ENCODE data around the gene SLC9B1.

GRCh38 chr4:103052779-103053178 is 33.3 kb upstream of the SLC9B1 start:
- TF ChIP-seq, protein P1, sequence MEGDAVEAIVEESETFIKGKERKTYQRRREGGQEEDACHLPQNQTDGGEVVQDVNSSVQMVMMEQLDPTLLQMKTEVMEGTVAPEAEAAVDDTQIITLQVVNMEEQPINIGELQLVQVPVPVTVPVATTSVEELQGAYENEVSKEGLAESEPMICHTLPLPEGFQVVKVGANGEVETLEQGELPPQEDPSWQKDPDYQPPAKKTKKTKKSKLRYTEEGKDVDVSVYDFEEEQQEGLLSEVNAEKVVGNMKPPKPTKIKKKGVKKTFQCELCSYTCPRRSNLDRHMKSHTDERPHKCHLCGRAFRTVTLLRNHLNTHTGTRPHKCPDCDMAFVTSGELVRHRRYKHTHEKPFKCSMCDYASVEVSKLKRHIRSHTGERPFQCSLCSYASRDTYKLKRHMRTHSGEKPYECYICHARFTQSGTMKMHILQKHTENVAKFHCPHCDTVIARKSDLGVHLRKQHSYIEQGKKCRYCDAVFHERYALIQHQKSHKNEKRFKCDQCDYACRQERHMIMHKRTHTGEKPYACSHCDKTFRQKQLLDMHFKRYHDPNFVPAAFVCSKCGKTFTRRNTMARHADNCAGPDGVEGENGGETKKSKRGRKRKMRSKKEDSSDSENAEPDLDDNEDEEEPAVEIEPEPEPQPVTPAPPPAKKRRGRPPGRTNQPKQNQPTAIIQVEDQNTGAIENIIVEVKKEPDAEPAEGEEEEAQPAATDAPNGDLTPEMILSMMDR (IDR thresholded peaks at IDR 0.05; ENCODE audit: low read length): no peak
- no peak for TF ChIP-seq EZH2 (IDR thresholded peaks at IDR 0.05; ENCODE audit: borderline replicate concordance, low read length)

Data from OCI-LY1 (cell line).